ENCODE data around the gene ZNF710.
"Not testable (repeated sequence)": the region's sequence is repeated elsewhere in the genome, so short reads cannot be mapped to it uniquely, and the experiment has no call there.

The ZNF710 gene

GRCh38 chr15:90083954-90084607, 83.0 kb downstream of the ZNF710 start:
- FAIRE-seq: no peak

DNA sequence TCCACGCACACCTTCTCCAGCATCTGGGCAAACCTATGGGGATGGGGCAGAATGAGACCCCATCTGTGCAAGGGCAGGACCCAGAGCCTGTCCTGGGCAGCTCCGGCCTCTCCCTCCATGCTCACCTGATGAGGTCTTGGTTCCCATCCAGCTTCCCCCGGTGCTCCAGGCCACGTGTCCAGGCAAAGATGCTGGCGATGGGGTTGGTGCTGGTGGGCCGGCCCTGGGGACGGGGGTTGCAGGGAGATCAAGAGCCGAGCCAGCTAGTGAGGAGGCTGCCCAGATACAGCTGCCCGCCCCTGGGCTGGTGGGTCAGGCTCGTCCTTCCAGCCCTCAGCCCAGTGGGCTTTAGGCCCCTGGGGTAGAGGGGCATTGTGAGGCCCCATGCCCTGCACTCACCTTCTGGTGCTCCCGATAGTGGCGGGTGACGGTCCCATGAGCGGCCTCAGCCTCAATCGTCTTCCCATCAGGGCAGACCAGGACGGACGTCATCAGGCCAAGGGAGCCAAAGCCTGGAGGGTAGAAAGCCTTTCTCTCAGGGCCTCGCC, 83.8 kb downstream of the ZNF710 start:
- no peak for FAIRE-seq

DNA sequence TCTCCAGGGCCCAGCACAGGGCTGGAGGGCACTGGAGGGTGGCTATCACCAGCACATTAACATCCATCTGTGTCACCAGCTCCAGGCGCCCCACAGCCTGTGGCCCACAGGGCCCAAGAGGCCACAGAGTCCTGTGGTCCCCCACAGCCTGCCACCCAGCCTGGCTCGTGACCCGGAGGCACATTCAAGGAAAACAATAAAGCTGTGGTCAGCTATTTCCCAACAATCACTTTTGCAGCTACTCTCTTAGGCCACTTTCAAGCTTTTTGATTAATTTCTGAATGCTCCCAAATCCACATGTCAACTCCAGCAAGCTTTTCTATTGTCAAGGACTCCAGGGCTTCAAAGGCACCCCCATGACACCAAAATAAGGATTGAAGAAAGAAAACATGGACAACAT, 84.4 kb downstream of the ZNF710 start:
- FAIRE-seq: no peak

DNA sequence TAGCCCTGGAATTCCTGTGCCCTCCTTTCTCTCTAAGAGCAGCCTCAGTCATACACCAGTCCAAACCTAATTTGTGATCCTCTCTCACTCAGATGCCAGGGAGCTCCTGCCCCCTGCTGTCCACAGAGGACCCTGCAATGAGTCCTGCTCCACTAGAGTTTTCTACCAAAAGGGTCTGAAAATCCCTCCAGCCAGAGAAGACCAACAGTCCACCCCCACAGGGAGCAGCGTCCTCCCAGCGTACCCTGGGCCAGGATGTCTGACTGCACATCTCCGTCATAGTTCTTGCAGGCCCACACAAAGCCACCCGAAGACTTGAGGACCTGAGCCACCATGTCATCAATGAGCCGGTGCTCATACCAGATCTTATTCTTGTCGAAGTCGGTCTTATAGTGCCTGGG, 85.7 kb downstream of the ZNF710 start:
- FAIRE-seq: no peak

GRCh38 chr15:90087454-90088154, 86.5 kb downstream of the ZNF710 start:
- FAIRE-seq: no peak

DNA sequence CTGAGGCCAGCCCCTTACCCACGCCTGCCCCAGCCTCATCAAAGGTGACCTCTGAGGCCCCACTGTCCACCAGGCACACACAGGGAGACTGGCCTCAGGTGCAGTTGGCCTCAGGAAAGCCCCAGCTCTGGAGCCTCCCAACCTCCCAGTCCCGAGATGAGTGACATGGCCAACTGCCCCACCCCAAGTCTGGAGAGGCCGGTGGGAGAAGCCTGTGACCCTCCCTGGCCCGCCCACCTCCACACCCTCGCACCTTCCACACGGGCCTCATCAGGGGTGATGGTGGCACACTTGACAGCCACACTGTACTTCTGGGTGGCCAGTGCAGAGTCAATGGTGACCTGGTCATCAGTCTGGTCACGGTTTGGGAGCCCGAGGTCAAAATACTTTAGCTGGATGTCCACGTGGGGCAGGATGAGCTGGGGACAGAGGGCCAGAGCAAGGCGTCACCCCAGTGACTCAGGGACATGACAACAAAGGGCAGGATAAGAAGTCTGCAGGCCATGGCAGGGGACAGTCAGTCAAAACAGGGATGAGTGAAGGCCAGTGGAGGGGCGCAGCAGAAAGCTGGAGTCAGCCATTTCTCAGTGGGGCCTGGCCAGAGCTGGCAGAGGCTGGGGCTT, 89.2 kb downstream of the ZNF710 start:
- no peak for FAIRE-seq

- no peak for FAIRE-seq
Measured at GRCh38 chr15:90091156-90091931, 90.2 kb downstream of the ZNF710 start.

GRCh38 chr15:90095521-90095959, 94.4 kb downstream of the ZNF710 start:
- FAIRE-seq: no peak

DNA sequence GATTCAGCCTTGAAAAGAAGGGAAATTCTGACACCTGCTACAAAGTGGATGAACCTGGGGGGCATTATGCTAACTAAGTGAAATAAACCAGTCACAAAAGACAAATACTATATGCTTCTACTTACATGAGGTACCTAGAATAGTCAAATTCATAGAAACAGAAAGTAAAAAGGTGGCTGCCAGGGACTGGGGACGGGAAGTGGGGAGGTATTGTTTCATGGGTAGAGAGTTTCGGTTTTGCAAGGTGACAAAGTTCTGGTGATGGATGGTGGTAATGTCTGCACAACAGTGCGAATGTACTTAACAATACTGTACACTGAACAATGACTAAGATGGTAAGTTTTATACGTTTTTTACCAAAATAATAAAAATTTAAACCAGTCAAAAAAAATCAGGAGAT, 96.4 kb downstream of the ZNF710 start:
- no peak for FAIRE-seq

DNA sequence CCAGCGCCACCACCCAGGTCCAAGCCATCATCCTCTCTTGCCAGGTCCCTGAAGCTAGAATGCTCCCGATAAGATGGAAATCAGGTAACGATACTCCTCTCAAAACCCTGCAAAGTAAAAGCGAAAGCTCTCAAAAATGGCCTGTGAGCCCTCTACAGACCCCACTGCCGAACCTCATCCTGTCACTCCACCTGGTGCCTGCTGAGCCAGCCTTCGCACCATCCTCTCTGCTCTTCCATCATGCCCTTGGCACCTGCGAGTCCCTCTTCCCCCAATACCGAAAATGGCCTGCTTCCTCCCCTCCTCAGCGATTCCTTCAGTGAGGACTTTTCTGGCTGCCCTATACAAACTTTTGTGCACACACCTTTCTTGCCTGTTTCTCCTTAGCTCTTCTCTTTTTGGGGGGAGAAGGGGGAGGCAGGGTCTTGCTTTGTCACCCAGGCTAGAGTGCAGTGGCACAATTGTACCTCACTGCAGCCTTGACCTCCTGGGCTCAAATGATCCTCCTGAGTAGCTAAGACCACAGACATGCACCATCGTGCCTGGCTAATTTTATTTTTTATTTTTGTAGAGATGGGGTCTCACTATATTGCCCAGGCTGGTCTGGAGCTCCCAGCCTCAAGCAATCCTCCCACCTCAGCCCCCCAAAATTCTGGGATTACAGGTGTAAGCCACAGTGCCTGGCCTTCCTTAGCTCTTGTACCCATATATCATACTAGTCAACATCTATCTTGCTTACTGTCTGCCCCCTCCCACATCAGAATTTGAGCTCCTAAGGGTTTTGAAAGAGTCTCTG, 98.1 kb downstream of the ZNF710 start:
- FAIRE-seq: no peak

GRCh38 chr15:90099868-90100831, 99.0 kb downstream of the ZNF710 start:
- FAIRE-seq: no peak

DNA sequence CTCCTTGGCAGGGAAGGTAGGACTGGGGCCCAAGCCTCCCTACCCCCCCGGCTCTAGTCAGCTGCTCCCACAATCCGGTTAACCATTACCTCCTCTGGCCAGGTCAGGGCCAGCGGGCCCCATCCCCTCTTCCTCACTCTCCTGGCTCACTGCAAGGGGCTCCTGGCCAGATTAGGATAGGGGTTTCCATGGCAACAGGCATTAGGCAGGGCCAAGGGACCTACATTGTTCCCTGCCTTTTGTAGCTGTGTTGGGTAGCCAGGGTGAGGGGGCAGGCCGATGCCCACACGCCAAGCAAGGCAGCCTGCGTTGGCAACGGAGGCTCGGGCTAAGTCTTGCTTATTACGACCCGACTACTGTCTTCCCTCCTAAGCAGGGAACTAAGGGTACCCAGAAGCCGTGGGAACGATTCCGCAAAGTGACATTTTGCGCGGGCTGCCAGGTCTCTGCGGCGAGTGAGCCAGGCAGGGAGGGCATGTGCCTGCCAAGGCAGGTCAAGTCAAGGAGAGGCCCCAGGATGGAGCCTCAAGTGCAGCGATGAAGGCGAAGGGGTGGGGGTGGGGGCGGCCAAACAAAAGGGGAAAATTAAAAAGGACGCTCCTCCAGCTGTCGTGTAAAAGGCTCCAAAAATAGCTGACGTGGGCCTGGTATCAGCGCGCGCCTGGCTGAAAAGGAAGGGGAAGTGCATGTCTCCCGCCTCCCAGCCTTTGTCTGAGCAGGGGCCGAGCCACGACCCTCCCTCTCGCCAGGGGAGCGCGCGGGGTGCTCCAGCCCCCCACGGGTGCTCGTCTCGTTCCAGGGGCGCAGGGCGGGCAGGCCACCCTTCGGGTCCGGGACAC, 100.2 kb downstream of the ZNF710 start:
- no peak for FAIRE-seq

GRCh38 chr15:90101969-90102890, 101.1 kb downstream of the ZNF710 start, which contains the start of gene IDH2:
TSS of gene IDH2 (minus strand) at chr15:90102468. CDS start at chr15:90102390, 78 bp downstream.
- no peak for FAIRE-seq

- no peak for FAIRE-seq
Measured at GRCh38 chr15:90103701-90104329, 102.7 kb downstream of the ZNF710 start.

DNA sequence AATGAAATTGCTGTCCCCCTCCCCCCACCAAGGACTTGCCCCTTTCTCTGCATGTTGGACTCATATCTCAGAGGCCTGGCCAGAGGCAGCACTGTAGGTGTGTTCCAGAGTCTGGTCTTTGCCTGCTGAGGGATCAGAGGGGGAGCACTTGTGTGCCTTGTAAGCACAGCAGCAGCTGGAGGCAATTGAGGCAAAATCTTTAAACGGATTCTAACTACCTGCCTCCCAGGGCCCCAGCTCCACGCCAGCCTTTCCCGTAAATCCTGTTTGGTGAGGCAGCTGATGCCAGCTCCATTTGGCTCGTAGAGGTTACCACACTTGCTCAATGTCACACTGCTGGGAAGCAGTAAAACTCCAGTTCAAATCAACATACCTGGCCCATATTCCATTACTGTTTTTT, 103.4 kb downstream of the ZNF710 start:
- FAIRE-seq: no peak

DNA sequence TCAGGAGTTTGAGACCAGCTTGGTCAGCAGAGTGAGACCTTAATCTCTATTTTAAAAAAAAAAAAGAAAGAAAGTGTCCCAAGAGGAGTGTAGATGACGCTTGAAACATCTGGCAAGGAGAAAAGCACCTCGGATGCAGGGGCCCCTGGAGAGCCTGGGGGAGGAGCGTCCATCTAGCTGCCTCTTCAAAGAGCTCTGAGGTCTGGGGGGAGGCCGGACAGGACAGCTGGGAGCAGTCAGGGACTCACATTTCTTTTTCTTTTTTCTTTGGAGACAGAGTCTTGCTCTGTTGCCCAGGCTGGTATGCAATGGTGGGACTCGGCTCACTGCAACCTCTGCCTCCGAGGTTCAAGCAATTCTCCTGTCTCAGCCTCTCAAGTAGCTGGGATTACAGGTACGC, 104.4 kb downstream of the ZNF710 start:
- FAIRE-seq: no peak

DNA sequence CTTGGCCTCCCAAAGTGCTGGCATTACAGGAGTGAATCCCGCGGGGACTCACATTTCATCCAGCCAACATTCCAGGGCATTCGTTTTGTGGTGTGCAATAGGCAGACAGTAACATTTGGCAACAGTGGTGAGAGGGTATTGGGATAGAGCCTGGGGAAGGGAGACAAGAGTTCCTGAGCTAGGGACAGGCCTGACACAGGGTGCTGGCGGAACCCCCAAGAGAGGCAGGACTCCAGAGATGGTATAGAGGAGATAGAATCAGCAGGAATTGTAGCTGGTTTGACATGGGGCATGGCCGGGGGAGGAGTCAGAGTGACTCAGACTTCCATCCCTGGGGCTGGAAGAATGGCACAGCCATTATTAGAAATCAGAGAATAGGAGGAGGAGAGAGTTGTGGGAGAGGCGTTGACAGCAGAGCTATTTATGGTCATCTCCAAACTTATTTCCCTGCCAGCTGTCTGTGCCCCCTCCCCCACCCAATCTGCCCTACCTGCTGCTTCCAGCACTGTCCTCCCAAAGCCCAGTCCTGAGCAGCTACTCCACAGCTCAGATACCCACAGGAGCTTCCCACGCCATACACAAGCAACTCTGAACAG, 105.5 kb downstream of the ZNF710 start:
- no peak for FAIRE-seq

DNA sequence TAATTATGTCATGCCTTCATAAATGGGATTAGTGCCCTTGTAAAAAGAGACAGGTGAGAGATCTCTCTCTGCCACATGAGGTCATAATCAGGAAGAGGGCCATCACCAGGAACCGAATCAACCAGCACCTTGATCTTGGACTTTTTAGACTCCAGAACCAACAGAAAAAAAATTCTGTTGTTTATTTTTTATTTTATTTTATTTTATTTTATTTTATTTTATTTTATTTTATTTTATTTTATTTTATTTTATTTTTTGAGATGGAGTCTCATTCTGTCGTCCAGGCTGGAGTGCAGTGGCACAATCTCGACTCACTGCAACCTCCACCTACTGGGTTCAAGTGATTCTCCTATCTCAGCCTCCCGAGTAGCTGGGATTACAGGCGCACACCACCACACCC, 106.9 kb downstream of the ZNF710 start:
- not testable (repeated sequence) for FAIRE-seq
